ENCODE data around the gene DSCAML1. TPM values are rescaled to one million over a fixed set of nuclear protein-coding genes. Genes with fewer than 3 reads are reported as not detected.

DSCAML1 gene
- total RNA-seq, 1 donor from 2014 or later = 0.16 TPM

DNA sequence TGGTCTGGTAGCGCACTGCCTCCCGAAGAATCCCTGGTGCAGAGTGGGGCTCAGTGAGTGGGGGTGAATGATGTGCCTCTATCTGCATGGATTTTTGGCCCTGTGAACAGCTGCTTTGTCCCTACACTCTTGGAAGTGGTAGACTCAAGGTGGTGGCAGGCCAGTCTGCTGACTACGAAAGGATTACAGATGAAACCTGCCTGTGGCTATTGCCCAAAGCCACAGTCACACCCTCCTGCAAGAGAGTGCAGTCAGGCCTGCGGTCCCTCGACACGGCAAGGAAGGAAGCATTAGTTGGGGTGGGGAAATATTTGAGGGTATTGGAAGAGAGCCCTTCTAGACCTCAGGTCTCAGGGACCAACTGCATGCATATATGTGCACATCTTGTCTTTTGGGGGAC, 63.7 kb downstream of the DSCAML1 start:
- Histone ChIP-seq H3K36me3 (ENCODE audit: insufficient read depth, low read length) (no peaks in the 10 kb centered on the region), H3K4me3 (ENCODE audit: insufficient read depth, low read depth, low read length) (no peak overlapping the region), H4K20me1 (ENCODE audit: insufficient read depth, low read length) (no peaks in the 10 kb centered on the region), H3K27ac (ENCODE audit: low read depth, low read length) (no peak overlapping the region), H2AFZ (ENCODE audit: low read depth, low read length) (no peak overlapping the region), H3K9ac (ENCODE audit: low read length) (no peak overlapping the region), H3K4me2 (ENCODE audit: low read length) (no peak overlapping the region), H3K27me3 (ENCODE audit: insufficient read depth, low read length) (peaks cover 3% of the 10 kb centered on the region), H3K9me3 (ENCODE audit: insufficient read depth, low read depth, low read length) (no peaks in the 10 kb centered on the region), H3K4me1 (ENCODE audit: insufficient read depth, low read length) (no peaks in the 10 kb centered on the region), H3K79me2 (ENCODE audit: insufficient read depth, low read length) (no peaks in the 10 kb centered on the region)
- H3K27ac Mint-ChIP-seq (ENCODE audit: unreplicated experiment) = no peak overlapping the region
- DNase-seq (ENCODE audit: low read depth) (no peak), FAIRE-seq (no peak)
- peaks cover 2% of the 10 kb centered on the region for H3K36me3 Mint-ChIP-seq (ENCODE audit: low read depth, unreplicated experiment)
- no peak overlapping the region for H3K4me3 Mint-ChIP-seq (ENCODE audit: unreplicated experiment)
- peaks cover 8% of the 10 kb centered on the region for H3K4me1 Mint-ChIP-seq (ENCODE audit: low read depth, unreplicated experiment)
- TF ChIP-seq, protein P1, sequence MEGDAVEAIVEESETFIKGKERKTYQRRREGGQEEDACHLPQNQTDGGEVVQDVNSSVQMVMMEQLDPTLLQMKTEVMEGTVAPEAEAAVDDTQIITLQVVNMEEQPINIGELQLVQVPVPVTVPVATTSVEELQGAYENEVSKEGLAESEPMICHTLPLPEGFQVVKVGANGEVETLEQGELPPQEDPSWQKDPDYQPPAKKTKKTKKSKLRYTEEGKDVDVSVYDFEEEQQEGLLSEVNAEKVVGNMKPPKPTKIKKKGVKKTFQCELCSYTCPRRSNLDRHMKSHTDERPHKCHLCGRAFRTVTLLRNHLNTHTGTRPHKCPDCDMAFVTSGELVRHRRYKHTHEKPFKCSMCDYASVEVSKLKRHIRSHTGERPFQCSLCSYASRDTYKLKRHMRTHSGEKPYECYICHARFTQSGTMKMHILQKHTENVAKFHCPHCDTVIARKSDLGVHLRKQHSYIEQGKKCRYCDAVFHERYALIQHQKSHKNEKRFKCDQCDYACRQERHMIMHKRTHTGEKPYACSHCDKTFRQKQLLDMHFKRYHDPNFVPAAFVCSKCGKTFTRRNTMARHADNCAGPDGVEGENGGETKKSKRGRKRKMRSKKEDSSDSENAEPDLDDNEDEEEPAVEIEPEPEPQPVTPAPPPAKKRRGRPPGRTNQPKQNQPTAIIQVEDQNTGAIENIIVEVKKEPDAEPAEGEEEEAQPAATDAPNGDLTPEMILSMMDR (IDR thresholded peaks at IDR 0.05; ENCODE audit: insufficient read depth, low read depth, low read length) = no peak
- no peak for TF ChIP-seq EZH2 (IDR thresholded peaks at IDR 0.05; ENCODE audit: insufficient read depth, low read length)
- H3K9me3 Mint-ChIP-seq (ENCODE audit: unreplicated experiment) = peaks cover 3% of the 10 kb centered on the region
- H3K27me3 Mint-ChIP-seq (ENCODE audit: low read depth, unreplicated experiment) = peaks cover 32% of the 10 kb centered on the region

- Mint-ChIP-seq H3K27me3 (ENCODE audit: low read depth, unreplicated experiment) (peaks cover 23% of the 10 kb centered on the region), H3K36me3 (ENCODE audit: low read depth, unreplicated experiment) (peaks cover 2% of the 10 kb centered on the region), H3K4me3 (ENCODE audit: unreplicated experiment) (no peak overlapping the region), H3K9me3 (ENCODE audit: unreplicated experiment) (peaks cover 5% of the 10 kb centered on the region), H3K4me1 (ENCODE audit: low read depth, unreplicated experiment) (peaks cover 4% of the 10 kb centered on the region), H3K27ac (ENCODE audit: unreplicated experiment) (no peak overlapping the region)
- TF ChIP-seq EZH2 (IDR thresholded peaks at IDR 0.05; ENCODE audit: insufficient read depth, low read length) = no peak
- TF ChIP-seq, protein P1 (IDR thresholded peaks at IDR 0.05; ENCODE audit: insufficient read depth, low read depth, low read length) = no peak
- no peaks in the 10 kb centered on the region for H3K9me3 ChIP-seq (ENCODE audit: insufficient read depth, low read depth, low read length)
- H3K27me3 ChIP-seq (ENCODE audit: insufficient read depth, low read length) = no peaks in the 10 kb centered on the region
- no peak overlapping the region for H2AFZ ChIP-seq (ENCODE audit: low read depth, low read length)
- H4K20me1 ChIP-seq (ENCODE audit: insufficient read depth, low read length) = no peaks in the 10 kb centered on the region
- H3K4me1 ChIP-seq (ENCODE audit: insufficient read depth, low read length) = no peaks in the 10 kb centered on the region
- FAIRE-seq (no peak), DNase-seq (ENCODE audit: low read depth) (no peak)
- no peak overlapping the region for H3K9ac ChIP-seq (ENCODE audit: low read length)
- H3K79me2 ChIP-seq (ENCODE audit: insufficient read depth, low read length) = no peaks in the 10 kb centered on the region
- H3K27ac ChIP-seq (ENCODE audit: low read depth, low read length) = no peak overlapping the region
- H3K4me2 ChIP-seq (ENCODE audit: low read length) = no peak overlapping the region
- H3K4me3 ChIP-seq (ENCODE audit: insufficient read depth, low read depth, low read length) = no peak overlapping the region
- H3K36me3 ChIP-seq (ENCODE audit: insufficient read depth, low read length) = no peaks in the 10 kb centered on the region
These were observed 65.2 kb downstream of the DSCAML1 start for GRCh38 chr11:117731722-117732290.

GRCh38 chr11:117730208-117730800, 66.7 kb downstream of the DSCAML1 start:
- H3K4me3 ChIP-seq (ENCODE audit: insufficient read depth, low read depth, low read length) = no peak overlapping the region
- FAIRE-seq (no peak), DNase-seq (ENCODE audit: low read depth) (no peak)
- H3K9ac ChIP-seq (ENCODE audit: low read length) = no peak overlapping the region
- no peak overlapping the region for H3K4me2 ChIP-seq (ENCODE audit: low read length)
- Mint-ChIP-seq H3K4me3 (ENCODE audit: unreplicated experiment) (no peak overlapping the region), H3K27me3 (ENCODE audit: low read depth, unreplicated experiment) (peaks cover 26% of the 10 kb centered on the region), H3K27ac (ENCODE audit: unreplicated experiment) (no peak overlapping the region), H3K4me1 (ENCODE audit: low read depth, unreplicated experiment) (peaks cover 4% of the 10 kb centered on the region), H3K36me3 (ENCODE audit: low read depth, unreplicated experiment) (no peaks in the 10 kb centered on the region), H3K9me3 (ENCODE audit: unreplicated experiment) (peaks cover 5% of the 10 kb centered on the region)
- H3K4me1 ChIP-seq (ENCODE audit: insufficient read depth, low read length) = no peaks in the 10 kb centered on the region
- no peak overlapping the region for H3K27ac ChIP-seq (ENCODE audit: low read depth, low read length)
- no peaks in the 10 kb centered on the region for H3K79me2 ChIP-seq (ENCODE audit: insufficient read depth, low read length)
- H2AFZ ChIP-seq (ENCODE audit: low read depth, low read length) = no peak overlapping the region
- no peaks in the 10 kb centered on the region for H3K36me3 ChIP-seq (ENCODE audit: insufficient read depth, low read length)
- H4K20me1 ChIP-seq (ENCODE audit: insufficient read depth, low read length) = no peaks in the 10 kb centered on the region
- H3K9me3 ChIP-seq (ENCODE audit: insufficient read depth, low read depth, low read length) = no peaks in the 10 kb centered on the region
- no peaks in the 10 kb centered on the region for H3K27me3 ChIP-seq (ENCODE audit: insufficient read depth, low read length)
- TF ChIP-seq, protein P1 (IDR thresholded peaks at IDR 0.05; ENCODE audit: insufficient read depth, low read depth, low read length) = no peak
